NCI-H510A treated with DMSO at 0.1 percent for 48 hours (cell line): ENCODE data around the gene CRKL.
"Not testable (repeated sequence)": the region's sequence is repeated elsewhere in the genome, so short reads cannot be mapped to it uniquely, and the experiment has no call there.

ENCODE experiments used
- DNase-seq: peaks from one replicate; lab custom pipeline; 2025; lab: John Stamatoyannopoulos, UW

The CRKL gene

GRCh38 chr22:20967697-20968211 is 50.5 kb downstream of the CRKL start:
- DNase-seq: no peak

- DNase-seq: no peak
Observed at GRCh38 chr22:20968281-20968977, 51.2 kb downstream of the CRKL start.

GRCh38 chr22:20970939-20971657 is 53.9 kb downstream of the CRKL start:
- no peak for DNase-seq

- not testable (repeated sequence) for DNase-seq
Observed at GRCh38 chr22:20972014-20972694, 54.9 kb downstream of the CRKL start.

- no peak for DNase-seq
Observed at GRCh38 chr22:20972933-20973577, 55.8 kb downstream of the CRKL start.

GRCh38 chr22:20973634-20974286 is 56.6 kb downstream of the CRKL start:
- no peak for DNase-seq

GRCh38 chr22:20974336-20974955 is 57.2 kb downstream of the CRKL start:
- DNase-seq: no peak

- DNase-seq: no peak
Observed at GRCh38 chr22:20975541-20976290, 58.5 kb downstream of the CRKL start.

GRCh38 chr22:20976291-20976877 is 59.2 kb downstream of the CRKL start:
- DNase-seq: no peak

GRCh38 chr22:20977019-20977418 is 59.8 kb downstream of the CRKL start:
- no peak for DNase-seq

GRCh38 chr22:20977516-20978170 is 60.4 kb downstream of the CRKL start:
- DNase-seq: no peak

- no peak for DNase-seq
Observed at GRCh38 chr22:20978419-20978818, 61.2 kb downstream of the CRKL start.

- DNase-seq: no peak
Observed at GRCh38 chr22:20979243-20979809, 62.1 kb downstream of the CRKL start.

- no peak for DNase-seq
Observed at GRCh38 chr22:20979940-20980453, 62.8 kb downstream of the CRKL start.

GRCh38 chr22:20980523-20980922 is 63.3 kb downstream of the CRKL start:
- DNase-seq: no peak

GRCh38 chr22:20980938-20981722 is 63.9 kb downstream of the CRKL start:
- no peak for DNase-seq

- DNase-seq: peak; percentile 42
Observed at GRCh38 chr22:20981787-20982562, 64.8 kb downstream of the CRKL start, which contains the start of gene LZTR1. TSS of gene LZTR1 (plus strand) at chr22:20982297. CDS start at chr22:20982372, 75 bp downstream.
